Keratinocyte (primary cell): Measurements from ENCODE around the gene TNFRSF4. TPM values are rescaled to one million over a fixed set of nuclear protein-coding genes. Genes with fewer than 3 reads are reported as not detected.

Source experiments
- DNase-seq: peaks from one replicate; pipeline ENCODE4 v3.0.0-alpha.2; 2011; ENCODE audit warnings: low read depth, missing footprints, low spot score
- FAIRE-seq: peaks from 2 replicates; lab custom pipeline; 2011; peaks lifted over from hg19 to GRCh38; lab: Jason Lieb, UNC
- H2AFZ ChIP-seq: 2 replicates; pipeline ENCODE4 v1.6.0; 2012; ENCODE audit warnings: low read length, control low read depth, inconsistent platforms; ENCODE audit not compliant: control insufficient read depth
- H3K27ac ChIP-seq: 2 replicates; pipeline ENCODE4 v1.5.1; 2011; ENCODE audit warnings: low read length; ENCODE audit not compliant: control insufficient read depth, insufficient read depth
- H3K27me3 ChIP-seq: 3 replicates; pipeline ENCODE4 v1.6.0; 2011; ENCODE audit warnings: low read length; ENCODE audit not compliant: control insufficient read depth, insufficient read depth; ENCODE audit errors: extremely low read depth
- H3K36me3 ChIP-seq, 2 experiments: 2 replicates in 1 of 2; 3 replicates in 1 of 2; pipeline ENCODE4 v1.5.1; 2011; ENCODE audit warnings: low read length in 2 of 2, mild to moderate bottlenecking in 1 of 2; ENCODE audit not compliant: control insufficient read depth in 2 of 2, insufficient read depth in 2 of 2; ENCODE audit errors: extremely low read depth in 1 of 2
- H3K4me1 ChIP-seq: 3 replicates; pipeline ENCODE4 v1.5.1; 2011; ENCODE audit warnings: low read length; ENCODE audit not compliant: control insufficient read depth, insufficient read depth; ENCODE audit errors: extremely low read depth
- H3K4me2 ChIP-seq: 3 replicates; pipeline ENCODE4 v1.6.0; 2011; ENCODE audit warnings: low read depth, low read length; ENCODE audit not compliant: control insufficient read depth, insufficient read depth; ENCODE audit errors: extremely low read depth
- H3K4me3 ChIP-seq, 3 experiments: fragments of 200-600 bp in 1 of 3; sonication (generic) in 1 of 3; 2 replicates in 2 of 3; 3 replicates in 1 of 3; pipeline ENCODE4 v1.5.1; 2011 to 2016; ENCODE audit warnings: low read length in 3 of 3, mild to moderate bottlenecking in 3 of 3, control low read depth in 2 of 3, inconsistent platforms in 1 of 3, low read depth in 1 of 3, mixed read lengths in 1 of 3, mixed run types in 1 of 3, moderate library complexity in 1 of 3; ENCODE audit not compliant: control insufficient read depth in 2 of 3, insufficient read depth in 2 of 3; ENCODE audit errors: extremely low read depth in 1 of 3
- H3K79me2 ChIP-seq: 2 replicates; pipeline ENCODE4 v1.6.0; 2012; ENCODE audit warnings: low read length; ENCODE audit not compliant: control insufficient read depth, insufficient read depth
- H3K9ac ChIP-seq: 3 replicates; pipeline ENCODE4 v1.6.0; 2011; ENCODE audit warnings: low read length; ENCODE audit not compliant: control insufficient read depth, insufficient read depth; ENCODE audit errors: extremely low read depth
- H3K9me1 ChIP-seq: 3 replicates; pipeline ENCODE4 v1.6.0; 2011; ENCODE audit warnings: low read length; ENCODE audit not compliant: control insufficient read depth, insufficient read depth; ENCODE audit errors: extremely low read depth
- H3K9me3 ChIP-seq: 2 replicates; pipeline ENCODE4 v1.5.1; 2012; ENCODE audit warnings: low read depth, low read length; ENCODE audit not compliant: control insufficient read depth
- H4K20me1 ChIP-seq: 3 replicates; pipeline ENCODE4 v1.6.0; 2011; ENCODE audit warnings: low read length; ENCODE audit not compliant: control insufficient read depth, insufficient read depth; ENCODE audit errors: extremely low read depth
- EZH2 ChIP-seq: IDR thresholded peaks from one replicate; pipeline ENCODE4 v1.6.1; 2012; ENCODE audit warnings: inconsistent platforms, mild to moderate bottlenecking, low read length, moderate library complexity
- dilution Hi-C: fragments of 300-500 bp; cut with MboI; formaldehyde crosslinking; loops from one replicate; pipeline ENCODE4 v1.7.0; 2020; ENCODE audit warnings: low sequenced_read_pairs; ENCODE audit not compliant: extremely low pct_ligation_motif_present
- polyA plus RNA-seq, 5 experiments: library from polyadenylated mRNA; depleted of rRNA in 3 of 5; stranded (reverse) in 3 of 5; stranded (forward) in 1 of 5; unstranded in 1 of 5; fragments of >200 nt; gene quantifications; 1 replicate in 1 of 5; 2 replicates in 3 of 5; 3 replicates in 1 of 5; pipeline versions ENCODE4 v1.2.1 to v1.2.3, GENCODE V29; 2011 to 2012; ENCODE audit warnings: missing spikeins in 2 of 5, low read depth in 1 of 5, low replicate concordance in 1 of 5
- TF ChIP-seq, protein P1 (sequence below), 3 experiments: IDR thresholded peaks in 1 of 3; conservative IDR thresholded peaks in 1 of 3; optimal IDR thresholded peaks in 1 of 3; 2 replicates in 2 of 3; 3 replicates in 1 of 3; pipeline versions ENCODE3 to v1.5.1; 2011; ENCODE audit warnings: low read length in 3 of 3, mild to moderate bottlenecking in 3 of 3, moderate library complexity in 2 of 3, control low read depth in 1 of 3, inconsistent platforms in 1 of 3; ENCODE audit not compliant: insufficient read depth in 2 of 3; ENCODE audit errors: extremely low read depth in 1 of 3

The TNFRSF4 gene
- polyA plus RNA-seq, 1 donor (not counting 4 experiments of a cell fraction or from before 2014, with no cell fraction given): not detected

DNA sequence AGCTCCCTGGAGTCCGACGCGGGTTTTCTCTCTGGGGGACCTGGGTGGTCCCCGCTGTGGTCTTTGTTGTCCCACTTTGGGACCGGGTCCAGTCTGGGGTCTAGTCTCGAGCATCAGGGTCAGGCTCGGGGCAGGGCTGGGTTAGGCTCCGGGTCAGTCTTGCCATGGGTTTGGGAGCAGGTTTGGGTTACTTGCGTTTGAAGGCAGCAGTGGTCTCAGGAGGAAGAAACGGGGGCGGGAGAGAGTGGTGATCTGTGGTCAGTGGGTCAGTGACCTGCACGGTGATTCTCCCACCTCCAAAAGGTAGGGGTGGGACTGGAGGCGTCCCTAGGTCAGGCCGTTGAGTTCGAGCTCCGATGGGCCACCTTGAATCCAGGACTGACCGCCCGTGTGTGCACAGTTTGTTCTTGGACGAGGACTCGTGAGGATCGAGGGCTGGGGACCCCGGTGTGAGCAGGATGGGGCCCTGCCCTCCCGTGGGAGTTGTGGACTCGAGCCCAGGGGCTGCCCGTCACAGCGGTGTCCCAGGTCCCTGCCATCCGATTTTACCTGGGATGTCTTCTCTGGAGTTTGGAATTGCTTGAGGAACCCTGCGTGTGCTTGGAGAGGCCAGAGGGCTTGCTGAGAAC, 20.3 kb upstream of the TNFRSF4 start:
- no peak overlapping the region for H2AFZ ChIP-seq
- peaks cover 4% of the 10 kb centered on the region for H3K9me3 ChIP-seq
- TF ChIP-seq EZH2: no peak
- TF ChIP-seq, protein P1, sequence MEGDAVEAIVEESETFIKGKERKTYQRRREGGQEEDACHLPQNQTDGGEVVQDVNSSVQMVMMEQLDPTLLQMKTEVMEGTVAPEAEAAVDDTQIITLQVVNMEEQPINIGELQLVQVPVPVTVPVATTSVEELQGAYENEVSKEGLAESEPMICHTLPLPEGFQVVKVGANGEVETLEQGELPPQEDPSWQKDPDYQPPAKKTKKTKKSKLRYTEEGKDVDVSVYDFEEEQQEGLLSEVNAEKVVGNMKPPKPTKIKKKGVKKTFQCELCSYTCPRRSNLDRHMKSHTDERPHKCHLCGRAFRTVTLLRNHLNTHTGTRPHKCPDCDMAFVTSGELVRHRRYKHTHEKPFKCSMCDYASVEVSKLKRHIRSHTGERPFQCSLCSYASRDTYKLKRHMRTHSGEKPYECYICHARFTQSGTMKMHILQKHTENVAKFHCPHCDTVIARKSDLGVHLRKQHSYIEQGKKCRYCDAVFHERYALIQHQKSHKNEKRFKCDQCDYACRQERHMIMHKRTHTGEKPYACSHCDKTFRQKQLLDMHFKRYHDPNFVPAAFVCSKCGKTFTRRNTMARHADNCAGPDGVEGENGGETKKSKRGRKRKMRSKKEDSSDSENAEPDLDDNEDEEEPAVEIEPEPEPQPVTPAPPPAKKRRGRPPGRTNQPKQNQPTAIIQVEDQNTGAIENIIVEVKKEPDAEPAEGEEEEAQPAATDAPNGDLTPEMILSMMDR (optimal IDR thresholded peaks at IDR 0.05 in 1 of 3, IDR thresholded peaks at IDR 0.05 in 1 of 3, conservative IDR thresholded peaks at IDR 0.05 in 1 of 3; ENCODE audit: extremely low read depth in 1 of 3, insufficient read depth in 2 of 3, low read length in 3 of 3): no peak
- no peak for DNase-seq
- FAIRE-seq: no peak
- no peaks in the 10 kb centered on the region for H4K20me1 ChIP-seq
- H3K9me1 ChIP-seq: no peaks in the 10 kb centered on the region
- peaks cover 0 to 12% of the 10 kb centered on the region in 2 experiments for H3K36me3 ChIP-seq
- H3K4me3 ChIP-seq: no peak overlapping the region
- H3K4me1 ChIP-seq: peaks cover 21% of the 10 kb centered on the region
- H3K27me3 ChIP-seq: no peaks in the 10 kb centered on the region
- peaks cover 40% of the 10 kb centered on the region for H3K79me2 ChIP-seq
- H3K4me2 ChIP-seq: no peak overlapping the region
- dilution Hi-C loops: no loop called here
- H3K9ac ChIP-seq: no peak overlapping the region
- no peak overlapping the region for H3K27ac ChIP-seq

DNA sequence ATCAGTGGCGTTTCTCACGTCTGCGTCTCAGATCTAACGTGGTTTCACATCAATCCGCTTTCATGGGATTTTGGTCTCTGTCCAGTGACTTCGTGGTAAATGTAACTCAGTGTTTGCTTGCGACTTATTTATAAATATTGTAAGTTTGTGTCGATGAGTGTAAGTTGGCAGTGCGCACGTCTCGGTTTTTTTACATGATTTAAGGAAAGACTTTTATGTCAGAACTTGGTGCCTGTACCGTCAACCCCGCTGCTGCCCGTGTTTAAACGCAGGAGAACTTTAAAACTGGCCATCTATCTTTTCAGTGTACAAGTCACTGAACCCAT, 19.6 kb upstream of the TNFRSF4 start:
- Histone ChIP-seq H3K4me3 (no peak overlapping the region), H3K27me3 (no peaks in the 10 kb centered on the region), H2AFZ (no peak overlapping the region), H3K27ac (no peak overlapping the region), H3K9ac (no peak overlapping the region), H3K36me3 (peaks cover 4 to 18% of the 10 kb centered on the region in 2 experiments), H3K4me1 (peaks cover 17% of the 10 kb centered on the region), H3K9me3 (peaks cover 4% of the 10 kb centered on the region), H3K9me1 (no peaks in the 10 kb centered on the region), H3K4me2 (no peak overlapping the region), H4K20me1 (no peaks in the 10 kb centered on the region), H3K79me2 (peaks cover 47% of the 10 kb centered on the region)
- FAIRE-seq (peak; percentile 26), DNase-seq (no peak)
- dilution Hi-C loops: no loop called here
- no peak for TF ChIP-seq EZH2
- TF ChIP-seq, protein P1 (optimal IDR thresholded peaks at IDR 0.05 in 1 of 3, IDR thresholded peaks at IDR 0.05 in 1 of 3, conservative IDR thresholded peaks at IDR 0.05 in 1 of 3; ENCODE audit: extremely low read depth in 1 of 3, insufficient read depth in 2 of 3, low read length in 3 of 3): no peak
